ENCODE measurements around the gene LRCOL1.

- no peak for TF ChIP-seq SUZ12 (IDR thresholded peaks at IDR 0.05; ENCODE audit: low read length)
- TF ChIP-seq NANOG (IDR thresholded peaks at IDR 0.05; ENCODE audit: insufficient read depth, low read depth, low read length, poor library complexity, severe bottlenecking) = no peak
- no peak for TF ChIP-seq NRF1 (IDR thresholded peaks at IDR 0.05; ENCODE audit: low read depth, low read length)
These were observed 52.1 kb downstream of the LRCOL1 start for GRCh38 chr12:132558042-132558856.

Measured in H1 (cell line).